WERI-Rb-1 (cell line): ENCODE results near the gene METTL26.
A peak's percentile ranks its signal among the peaks of the same experiment; 100 is the strongest.

Source experiments
- DNase-seq: peaks from one replicate; pipeline ENCODE4 v3.0.0-alpha.2; 2020
- H3K27ac ChIP-seq: fragments of 250-450 bp; sonication (Bioruptor Pico); 2 replicates; pipeline ENCODE4 v1.5.1; 2020; ENCODE audit warnings: mild to moderate bottlenecking, moderate library complexity
- H3K27me3 ChIP-seq: fragments of 250-450 bp; sonication (Bioruptor Pico); 2 replicates; pipeline ENCODE4 v1.5.1; 2021; ENCODE audit warnings: mild to moderate bottlenecking, low read depth, moderate library complexity; ENCODE audit not compliant: insufficient read depth, severe bottlenecking
- H3K36me3 ChIP-seq: fragments of 250-450 bp; sonication (Bioruptor Pico); 2 replicates; pipeline ENCODE4 v1.5.1; 2020; ENCODE audit warnings: mild to moderate bottlenecking, moderate library complexity
- H3K4me3 ChIP-seq: 2 replicates; pipeline ENCODE4 v1.5.1; 2011; ENCODE audit warnings: low read depth, mild to moderate bottlenecking, control low read depth, low read length
- H3K9me3 ChIP-seq: fragments of 250-450 bp; sonication (Bioruptor Pico); 2 replicates; pipeline ENCODE4 v1.5.1; 2021; ENCODE audit warnings: mild to moderate bottlenecking, moderate library complexity; ENCODE audit not compliant: severe bottlenecking
- TF ChIP-seq, protein P1 (sequence below): IDR thresholded peaks from 2 replicates; pipeline ENCODE4 v1.5.1; 2011; ENCODE audit warnings: low read depth, mild to moderate bottlenecking, control low read depth, inconsistent platforms, low read length

The METTL26 gene

DNA sequence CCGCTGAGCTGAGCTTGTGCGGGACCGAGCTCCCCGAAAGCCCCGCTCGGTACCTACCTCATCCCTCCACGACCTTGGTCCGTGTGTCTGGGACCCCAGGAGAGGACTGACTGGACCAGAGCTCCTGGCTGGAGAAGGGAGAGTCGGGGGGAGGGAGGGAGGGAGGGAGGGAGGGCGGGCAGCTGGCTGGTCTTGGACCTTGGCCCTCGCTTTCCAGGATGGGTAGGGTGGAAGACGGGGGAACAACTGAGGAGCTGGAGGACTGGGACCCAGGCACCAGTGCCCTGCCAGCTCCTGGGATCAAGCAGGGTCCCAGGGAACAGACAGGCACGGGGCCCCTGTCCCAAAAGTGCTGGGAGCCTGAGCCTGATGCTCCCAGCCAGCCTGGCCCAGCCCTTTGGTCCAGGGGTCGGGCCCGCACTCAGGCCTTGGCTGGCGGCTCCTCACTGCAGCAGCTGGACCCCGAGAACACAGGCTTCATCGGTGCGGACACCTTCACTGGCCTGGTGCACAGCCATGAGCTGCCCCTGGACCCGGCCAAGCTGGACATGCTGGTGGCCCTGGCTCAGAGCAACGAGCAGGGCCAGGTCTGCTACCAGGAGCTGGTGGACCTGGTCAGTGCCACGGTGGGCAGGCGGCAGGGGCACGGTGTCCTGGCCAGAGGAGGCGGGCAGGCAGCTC lies 39.9 kb upstream of the METTL26 start:
- TF ChIP-seq, protein P1, sequence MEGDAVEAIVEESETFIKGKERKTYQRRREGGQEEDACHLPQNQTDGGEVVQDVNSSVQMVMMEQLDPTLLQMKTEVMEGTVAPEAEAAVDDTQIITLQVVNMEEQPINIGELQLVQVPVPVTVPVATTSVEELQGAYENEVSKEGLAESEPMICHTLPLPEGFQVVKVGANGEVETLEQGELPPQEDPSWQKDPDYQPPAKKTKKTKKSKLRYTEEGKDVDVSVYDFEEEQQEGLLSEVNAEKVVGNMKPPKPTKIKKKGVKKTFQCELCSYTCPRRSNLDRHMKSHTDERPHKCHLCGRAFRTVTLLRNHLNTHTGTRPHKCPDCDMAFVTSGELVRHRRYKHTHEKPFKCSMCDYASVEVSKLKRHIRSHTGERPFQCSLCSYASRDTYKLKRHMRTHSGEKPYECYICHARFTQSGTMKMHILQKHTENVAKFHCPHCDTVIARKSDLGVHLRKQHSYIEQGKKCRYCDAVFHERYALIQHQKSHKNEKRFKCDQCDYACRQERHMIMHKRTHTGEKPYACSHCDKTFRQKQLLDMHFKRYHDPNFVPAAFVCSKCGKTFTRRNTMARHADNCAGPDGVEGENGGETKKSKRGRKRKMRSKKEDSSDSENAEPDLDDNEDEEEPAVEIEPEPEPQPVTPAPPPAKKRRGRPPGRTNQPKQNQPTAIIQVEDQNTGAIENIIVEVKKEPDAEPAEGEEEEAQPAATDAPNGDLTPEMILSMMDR, result no peak
- peak overlapping the region; percentile 11 for H3K4me3 ChIP-seq
- H3K27ac ChIP-seq, result no peak overlapping the region
- H3K36me3 ChIP-seq, result peaks cover 31% of the 10 kb centered on the region
- H3K9me3 ChIP-seq, result no peaks in the 10 kb centered on the region
- DNase-seq, result no peak
- H3K27me3 ChIP-seq, result no peaks in the 10 kb centered on the region

DNA sequence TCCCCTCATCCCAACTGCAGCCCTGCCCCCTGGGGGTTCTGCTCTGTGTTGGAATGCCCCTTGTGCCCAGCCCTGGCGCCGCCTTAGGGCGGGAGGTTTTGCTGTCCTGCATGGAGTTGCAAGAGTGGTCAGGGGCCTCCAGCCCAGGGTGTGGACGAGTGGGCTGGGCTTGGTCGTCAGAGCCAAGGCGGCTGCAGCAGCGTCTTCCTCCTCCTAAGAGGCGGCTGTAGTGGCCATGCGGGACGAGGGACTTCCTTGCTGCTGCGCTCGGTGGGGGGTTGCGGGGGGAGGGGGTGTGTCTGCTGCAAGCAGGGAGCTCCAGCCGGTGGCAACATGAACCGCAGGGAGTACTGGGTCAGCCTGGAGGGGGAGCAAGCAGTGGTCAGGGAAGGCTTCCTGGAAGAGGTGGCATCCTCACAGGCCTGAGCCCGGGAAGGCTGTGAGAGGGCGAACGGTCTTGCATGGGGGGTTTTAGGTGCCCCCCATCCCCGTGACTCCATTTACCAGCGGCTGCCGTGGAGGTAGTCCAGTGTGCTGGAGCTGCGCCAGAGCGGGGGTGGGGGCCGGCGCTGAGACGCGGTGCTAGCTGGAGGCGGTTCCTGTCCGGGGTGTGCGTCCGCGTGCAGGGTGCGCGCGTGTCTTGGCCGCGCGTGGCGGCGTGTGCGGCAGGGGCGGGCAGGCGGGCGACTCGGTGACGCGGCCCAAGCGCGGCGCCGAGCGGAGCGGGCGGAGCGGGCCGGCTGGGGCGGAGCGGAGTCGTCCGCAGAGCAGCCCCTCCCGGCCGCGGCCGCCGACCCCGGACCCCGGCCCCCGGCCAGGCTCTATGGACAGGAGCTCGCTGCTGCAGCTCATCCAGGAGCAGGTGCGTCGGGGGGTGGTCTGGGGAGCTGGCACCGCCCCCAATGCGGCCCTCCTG lies 39.1 kb upstream of the METTL26 start, which contains the start of gene RHBDL1:
Gene RHBDL1 (plus strand): TSS at position 704 of the 916 bp plus-strand sequence. CDS start 120 bp downstream, at position 824.
- H3K4me3 ChIP-seq, result peak within 1 kb of the TSS; percentile 24
- DNase-seq, result peak; percentile 78
- TF ChIP-seq, protein P1, result 0 out of 2 replicates have a peak, but pooled peaks have one; percentile 15
- no peaks in the 10 kb centered on the region for H3K9me3 ChIP-seq
- peaks cover 38% of the 10 kb centered on the region for H3K36me3 ChIP-seq
- H3K27me3 ChIP-seq, result no peaks in the 10 kb centered on the region
- H3K27ac ChIP-seq, result no peak within 1 kb of the TSS

DNA sequence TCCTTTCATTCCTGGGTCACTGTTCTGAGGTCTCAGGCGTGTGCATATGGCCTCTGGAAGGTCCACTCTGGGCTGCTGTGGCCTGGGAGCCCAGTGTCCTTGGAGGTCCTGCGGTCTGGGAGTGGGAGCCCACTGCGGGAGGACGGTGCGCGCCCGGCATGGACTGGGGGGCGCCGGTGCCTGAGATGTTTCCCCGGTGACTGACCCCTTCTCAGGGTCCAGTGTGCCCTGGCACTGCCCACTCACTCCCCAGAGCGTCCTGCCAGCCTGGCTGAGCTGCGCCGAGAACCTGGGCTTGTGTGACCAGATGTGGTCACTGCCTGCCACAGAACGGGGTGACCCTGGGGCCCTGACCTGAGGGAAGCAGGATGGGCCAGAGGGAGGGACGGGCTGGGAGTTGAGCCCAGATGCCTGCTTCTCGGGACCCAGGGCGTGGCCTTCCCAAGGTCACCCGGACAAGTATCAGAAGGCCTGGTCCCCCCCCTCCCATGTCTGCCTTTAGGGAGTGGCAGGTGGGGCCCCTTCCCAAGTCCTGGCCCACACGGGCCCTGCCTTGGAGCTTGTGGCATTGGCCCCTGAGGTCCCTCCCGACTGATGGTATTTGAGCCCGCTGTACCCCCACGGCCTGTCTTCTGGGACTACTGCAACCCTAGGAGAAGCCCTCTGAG lies 38.2 kb upstream of the METTL26 start:
- Histone ChIP-seq H3K27me3 (no peaks in the 10 kb centered on the region), H3K4me3 (no peak overlapping the region), H3K36me3 (peaks cover 47% of the 10 kb centered on the region), H3K27ac (no peak overlapping the region), H3K9me3 (no peaks in the 10 kb centered on the region)
- no peak for DNase-seq
- TF ChIP-seq, protein P1, result no peak

DNA sequence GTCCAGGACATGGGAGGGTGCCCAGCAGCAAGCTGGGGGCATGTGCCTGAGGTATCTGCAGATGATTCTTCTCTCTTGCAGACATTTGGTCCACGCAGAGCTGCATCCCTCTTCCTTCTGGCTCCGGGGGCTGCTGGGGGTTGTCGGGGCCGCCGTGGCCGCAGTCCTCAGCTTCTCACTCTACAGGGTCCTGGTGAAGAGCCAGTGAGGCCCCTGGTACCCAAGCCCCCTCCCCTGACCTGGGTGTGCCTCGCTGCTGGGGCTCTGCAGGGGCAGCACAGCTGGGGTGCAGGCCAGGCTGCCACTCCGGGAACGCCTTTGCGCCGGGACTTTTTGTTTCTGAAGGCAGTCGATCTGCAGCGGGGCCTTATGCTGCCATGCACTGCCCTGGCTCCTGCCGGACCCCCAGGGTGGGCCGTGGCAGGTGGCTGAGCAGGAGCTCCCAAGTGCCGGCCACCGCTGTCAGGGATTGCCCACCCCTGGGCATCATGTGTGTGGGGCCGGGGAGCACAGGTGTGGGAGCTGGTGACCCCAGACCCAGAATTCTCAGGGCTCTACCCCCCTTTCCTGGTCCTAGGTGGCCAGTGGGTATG lies 37.4 kb upstream of the METTL26 start:
- H3K9me3 ChIP-seq, result no peaks in the 10 kb centered on the region
- peaks cover 54% of the 10 kb centered on the region for H3K36me3 ChIP-seq
- H3K27ac ChIP-seq, result no peak overlapping the region
- H3K27me3 ChIP-seq, result no peaks in the 10 kb centered on the region
- no peak for DNase-seq
- TF ChIP-seq, protein P1, result no peak
- H3K4me3 ChIP-seq, result no peak overlapping the region

DNA sequence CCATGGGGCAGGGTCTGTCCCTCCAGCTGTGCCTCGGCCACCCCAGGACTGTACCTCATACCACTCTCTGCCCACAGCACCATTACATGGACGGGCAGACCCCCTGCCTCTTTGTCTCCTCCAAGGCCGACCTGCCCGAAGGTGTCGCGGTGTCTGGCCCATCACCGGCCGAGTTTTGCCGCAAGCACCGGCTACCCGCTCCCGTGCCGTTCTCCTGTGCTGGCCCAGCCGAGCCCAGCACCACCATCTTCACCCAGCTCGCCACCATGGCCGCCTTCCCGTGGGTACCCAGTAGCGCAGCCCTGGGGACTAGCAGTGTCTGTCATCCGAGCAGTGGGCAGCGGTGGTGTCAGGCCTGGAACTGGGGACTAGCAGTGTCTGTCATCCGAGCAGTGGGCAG lies 36.7 kb upstream of the METTL26 start:
- TF ChIP-seq, protein P1, result no peak
- Histone ChIP-seq H3K4me3 (no peak overlapping the region), H3K9me3 (no peaks in the 10 kb centered on the region), H3K27me3 (no peaks in the 10 kb centered on the region), H3K36me3 (peaks cover 59% of the 10 kb centered on the region), H3K27ac (no peak overlapping the region)
- no peak for DNase-seq
